K562 (cell line): ENCODE results near the gene THBS2. TPM values are rescaled to one million over a fixed set of nuclear protein-coding genes. Genes with fewer than 3 reads are reported as not detected.

Experiments used
- ATAC-seq: fragments of 200-7000 bp; cut with Tn5 transposase; 3 replicates; pipeline ENCODE4 v1.9.1; 2020; ENCODE audit warnings: moderate library complexity
- BruUV-seq: library from RNA; stranded (reverse); fragments of 400-500 nt; replicated peaks from 2 replicates; lab custom pipeline; 2021; lab: Mats Ljungman, UMichigan
- CTCF ChIA-PET: fragments of 300-600 bp; formaldehyde crosslinking; extraction: SDS; loops from one replicate; lab custom pipeline; 2021; ENCODE audit warnings: low intra/inter-chr PET ratio; lab: Yijun Ruan, JAX
- POLR2A ChIA-PET: fragments of 300-600, 350-650 bp; sonication (Branson Sonifier 250); formaldehyde crosslinking; extraction: SDS; loops from one replicate; lab custom pipeline; 2021; ENCODE audit warnings: antibody characterized with exemption, inconsistent platforms; lab: Yijun Ruan, JAX
- DNase-seq, 4 experiments: peaks; one replicate each; pipeline versions ENCODE4 v3.0.0 to v3.0.0-alpha.2; 2011 to 2018; ENCODE audit warnings: low spot score in 3 of 4, mixed read lengths in 3 of 4; ENCODE audit errors: extremely low read depth in 1 of 4
- FAIRE-seq: peaks from 2 replicates; lab custom pipeline; 2011; peaks lifted over from hg19 to GRCh38; lab: Jason Lieb, UNC
- H2AFZ ChIP-seq: 2 replicates; pipeline ENCODE4 v1.6.0; 2011; ENCODE audit warnings: low read depth, low read length, control low read depth, inconsistent platforms
- H3K27ac ChIP-seq: fragments of 200-600 bp; 3 replicates; pipeline ENCODE4 v1.8.0; 2011; ENCODE audit warnings: low read depth, mild to moderate bottlenecking, control low read depth, inconsistent platforms, low read length, moderate library complexity, mixed read lengths; ENCODE audit errors: extremely low read depth
- H3K27me3 ChIP-seq, 2 experiments: fragments of 300-600 bp in 1 of 2; 2 replicates in 1 of 2; 3 replicates in 1 of 2; pipeline versions ENCODE4 v1.6.0 to v1.8.0; 2011; ENCODE audit warnings: inconsistent platforms in 2 of 2, low read length in 2 of 2, mild to moderate bottlenecking in 1 of 2, mixed read lengths in 1 of 2, moderate library complexity in 1 of 2; ENCODE audit not compliant: control insufficient read depth in 2 of 2, insufficient read depth in 2 of 2
- H3K36me3 ChIP-seq: fragments of 300-600 bp; 3 replicates; pipeline ENCODE4 v1.8.0; 2011; ENCODE audit warnings: mild to moderate bottlenecking, low read length, inconsistent platforms; ENCODE audit not compliant: control insufficient read depth, insufficient read depth
- H3K4me1 ChIP-seq, 2 experiments: fragments of 200-600 bp in 1 of 2; replicated peaks in 1 of 2; 2 replicates in 1 of 2; 3 replicates in 1 of 2; pipeline versions ENCODE4 v1.5.1 to v1.8.0; 2011; ENCODE audit warnings: inconsistent platforms in 2 of 2, low read length in 2 of 2, mild to moderate bottlenecking in 1 of 2, mixed read lengths in 1 of 2, moderate library complexity in 1 of 2; ENCODE audit not compliant: control insufficient read depth in 2 of 2, insufficient read depth in 2 of 2
- H3K4me2 ChIP-seq: 2 replicates; pipeline ENCODE4 v1.6.1; 2011; ENCODE audit warnings: low read length, control low read depth, inconsistent platforms, mixed read lengths; ENCODE audit not compliant: insufficient read depth
- H3K4me3 ChIP-seq: fragments of 200-600 bp; sonication (generic), shearing (Covaris generic); 2 replicates; pipeline ENCODE4 v1.5.1; 2016; ENCODE audit warnings: control low read depth, inconsistent platforms
- H3K79me2 ChIP-seq: fragments of 200-600 bp; 3 replicates; pipeline ENCODE4 v1.8.0; 2011; ENCODE audit warnings: low read length, inconsistent platforms; ENCODE audit not compliant: control insufficient read depth, insufficient read depth
- H3K9ac ChIP-seq, 2 experiments: 2 replicates each; pipeline versions ENCODE4 v1.6.0 to v1.6.1; 2011; ENCODE audit warnings: low read depth in 2 of 2, low read length in 2 of 2, control low read depth in 1 of 2, inconsistent platforms in 1 of 2, mild to moderate bottlenecking in 1 of 2, mixed read lengths in 1 of 2; ENCODE audit not compliant: insufficient read depth in 1 of 2
- H3K9me1 ChIP-seq: one replicate; pipeline ENCODE4 v1.6.0; 2011; ENCODE audit warnings: inconsistent platforms, mild to moderate bottlenecking, low read length, moderate library complexity; ENCODE audit not compliant: control insufficient read depth, insufficient read depth
- H3K9me3 ChIP-seq: replicated peaks from 2 replicates; pipeline ENCODE4 v1.5.1; 2011; ENCODE audit warnings: low read depth, low read length, inconsistent platforms; ENCODE audit not compliant: control insufficient read depth, insufficient read depth
- H4K20me1 ChIP-seq: replicated peaks from 2 replicates; pipeline ENCODE4 v1.6.1; 2011; ENCODE audit warnings: low read length, inconsistent platforms, mixed read lengths; ENCODE audit not compliant: control insufficient read depth, insufficient read depth
- BRF1 ChIP-seq: IDR thresholded peaks from 3 replicates; pipeline ENCODE4 v1.6.1; 2011; ENCODE audit warnings: borderline replicate concordance, mild to moderate bottlenecking; ENCODE audit not compliant: insufficient read length; ENCODE audit errors: extremely low read depth
- CEBPZ ChIP-seq: fragments of 150-350 bp; IDR thresholded peaks from 2 replicates; pipeline ENCODE4 v1.6.1; 2014; ENCODE audit warnings: low read depth, mild to moderate bottlenecking, low read length, borderline replicate concordance
- CXXC5 ChIP-seq: fragments of 250-450 bp; sonication (Bioruptor Pico); IDR thresholded peaks from 2 replicates; pipeline ENCODE4 v1.8.0; 2022; ENCODE audit warnings: inconsistent platforms, mild to moderate bottlenecking, moderate library complexity
- GATA2 ChIP-seq: sonication (generic); formaldehyde crosslinking; IDR thresholded peaks from 2 replicates; pipeline ENCODE4 v1.4.0; 2020; ENCODE audit warnings: mild to moderate bottlenecking, missing genetic modification reagents
- IRF2 ChIP-seq: sonication (generic); formaldehyde crosslinking; IDR thresholded peaks from 2 replicates; pipeline ENCODE4 v1.8.1; 2022; ENCODE audit warnings: mild to moderate bottlenecking, missing genetic modification reagents
- MAFF ChIP-seq: IDR thresholded peaks from 2 replicates; pipeline ENCODE4 v1.6.1; 2012; ENCODE audit warnings: low read length, improper control_type of control experiment
- NONO ChIP-seq, 2 experiments: fragments of 200-400 bp in 1 of 2; fragments of 450-650 bp in 1 of 2; formaldehyde crosslinking in 1 of 2; IDR thresholded peaks; 2 replicates each; pipeline ENCODE4 v1.6.1; 2017; ENCODE audit warnings: low read depth in 2 of 2, mild to moderate bottlenecking in 2 of 2, moderate library complexity in 2 of 2, low read length in 1 of 2
- NR3C1 ChIP-seq: sonication (generic); formaldehyde crosslinking; IDR thresholded peaks from 2 replicates; pipeline ENCODE4 v1.8.1; 2022; ENCODE audit warnings: missing genetic modification reagents
- THRAP3 ChIP-seq: fragments of 450-650 bp; IDR thresholded peaks from 2 replicates; pipeline ENCODE4 v1.6.1; 2016; ENCODE audit warnings: mild to moderate bottlenecking, inconsistent platforms, borderline replicate concordance
- TRIM24 ChIP-seq, 2 experiments: fragments of 450-650 bp; IDR thresholded peaks; 2 replicates each; pipeline ENCODE4 v1.6.1; 2016
- USF1 ChIP-seq: sonication (generic); formaldehyde crosslinking; IDR thresholded peaks from 2 replicates; pipeline ENCODE4 v1.9.0; 2022; ENCODE audit warnings: mild to moderate bottlenecking, missing genetic modification reagents
- WHSC1 ChIP-seq: IDR thresholded peaks from one replicate; pipeline ENCODE4 v1.6.1; 2012; ENCODE audit warnings: low read length, control low read depth, inconsistent platforms
- ZNF695 ChIP-seq: fragments of 450-650 bp; formaldehyde crosslinking; IDR thresholded peaks from 2 replicates; pipeline ENCODE4 v1.4.0; 2020; ENCODE audit warnings: mild to moderate bottlenecking, moderate library complexity
- WGBS: fragments of 100-300 bp; shearing (Covaris generic); methylation state at CpG from one replicate; pipeline ENCODE4 v1.1.6; 2016; ENCODE audit warnings: low coverage, mixed read lengths; ENCODE audit not compliant: insufficient coverage; ENCODE audit errors: missing lambda C conversion rate; 5-methylcytosine and 5-hydroxymethylcytosine counted together
- in situ Hi-C: fragments of 300-500 bp; cut with MboI; formaldehyde crosslinking; loops from 4 replicates; pipeline ENCODE4 v1.15.0; 2018; ENCODE audit warnings: inconsistent platforms, mixed read lengths
- intact Hi-C: fragments of 100-400 bp; cut with micrococcal nuclease; formaldehyde crosslinking; loops from 2 replicates; pipeline ENCODE4 v1.14.2; 2022
- polyA plus RNA-seq, 8 experiments: library from polyadenylated mRNA; depleted of rRNA in 4 of 8; stranded (reverse) in 5 of 8; unstranded in 3 of 8; fragments of >200 nt; fragmentation: Nextera tagmentation in 2 of 8; fragmentation: Illumina TruSeq in 1 of 8; extraction: Ambion mirVana in 2 of 8; extraction: Trizol in 1 of 8; gene quantifications; 2 replicates each; pipeline versions ENCODE4 v1.2.1 to v1.2.3, GENCODE V29; 2011 to 2014; ENCODE audit warnings: inconsistent platforms in 1 of 8, missing spikeins in 1 of 8
- total RNA-seq, 7 experiments: library from RNA; depleted of rRNA in 6 of 7; stranded (reverse); fragments of >200 nt in 6 of 7; fragmentation: Illumina TruSeq in 2 of 7; extraction: Trizol in 2 of 7; gene quantifications; 2 replicates each; pipeline versions ENCODE4 v1.2.1 to v1.2.3, GENCODE V29; 2011 to 2021; ENCODE audit warnings: low replicate concordance in 1 of 7
- TF ChIP-seq, protein P1 (sequence below): fragments of 250-450 bp; sonication (Bioruptor Pico); IDR thresholded peaks from 2 replicates; pipeline ENCODE4 v1.8.0; 2021; ENCODE audit warnings: moderate library complexity, mild to moderate bottlenecking, inconsistent platforms
- TF ChIP-seq, protein P2 (sequence below), 2 experiments: fragments of 150-350 bp in 1 of 2; IDR thresholded peaks; 2 replicates each; pipeline ENCODE4 v1.6.1; 2012 to 2016; ENCODE audit warnings: low read depth in 2 of 2, low read length in 2 of 2, mild to moderate bottlenecking in 1 of 2, moderate library complexity in 1 of 2

Gene THBS2
- total and polyA plus RNA-seq, 9 of the 15 experiments (the other 6 are each of a cell fraction or from before 2014, with no cell fraction given) = 0.03 to 0.11 (median 0.03) TPM; not detected in 6

GRCh38 chr6:169222126-169222525, 31.5 kb downstream of the THBS2 start:
- no peak for TF ChIP-seq NONO (IDR thresholded peaks at IDR 0.05; ENCODE audit: low read depth in 2 of 2, low read length in 1 of 2)
- no peak for TF ChIP-seq USF1 (CRISPR knock-in tag)
- TF ChIP-seq, protein P1, sequence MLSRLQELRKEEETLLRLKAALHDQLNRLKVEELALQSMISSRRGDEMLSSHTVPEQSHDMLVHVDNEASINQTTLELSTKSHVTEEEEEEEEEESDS (CRISPR knock-in tag) = no peak
- no peak for TF ChIP-seq TRIM24 (IDR thresholded peaks at IDR 0.05)
- no peak for TF ChIP-seq CXXC5 (CRISPR knock-in tag)
- TF ChIP-seq, protein P2, sequence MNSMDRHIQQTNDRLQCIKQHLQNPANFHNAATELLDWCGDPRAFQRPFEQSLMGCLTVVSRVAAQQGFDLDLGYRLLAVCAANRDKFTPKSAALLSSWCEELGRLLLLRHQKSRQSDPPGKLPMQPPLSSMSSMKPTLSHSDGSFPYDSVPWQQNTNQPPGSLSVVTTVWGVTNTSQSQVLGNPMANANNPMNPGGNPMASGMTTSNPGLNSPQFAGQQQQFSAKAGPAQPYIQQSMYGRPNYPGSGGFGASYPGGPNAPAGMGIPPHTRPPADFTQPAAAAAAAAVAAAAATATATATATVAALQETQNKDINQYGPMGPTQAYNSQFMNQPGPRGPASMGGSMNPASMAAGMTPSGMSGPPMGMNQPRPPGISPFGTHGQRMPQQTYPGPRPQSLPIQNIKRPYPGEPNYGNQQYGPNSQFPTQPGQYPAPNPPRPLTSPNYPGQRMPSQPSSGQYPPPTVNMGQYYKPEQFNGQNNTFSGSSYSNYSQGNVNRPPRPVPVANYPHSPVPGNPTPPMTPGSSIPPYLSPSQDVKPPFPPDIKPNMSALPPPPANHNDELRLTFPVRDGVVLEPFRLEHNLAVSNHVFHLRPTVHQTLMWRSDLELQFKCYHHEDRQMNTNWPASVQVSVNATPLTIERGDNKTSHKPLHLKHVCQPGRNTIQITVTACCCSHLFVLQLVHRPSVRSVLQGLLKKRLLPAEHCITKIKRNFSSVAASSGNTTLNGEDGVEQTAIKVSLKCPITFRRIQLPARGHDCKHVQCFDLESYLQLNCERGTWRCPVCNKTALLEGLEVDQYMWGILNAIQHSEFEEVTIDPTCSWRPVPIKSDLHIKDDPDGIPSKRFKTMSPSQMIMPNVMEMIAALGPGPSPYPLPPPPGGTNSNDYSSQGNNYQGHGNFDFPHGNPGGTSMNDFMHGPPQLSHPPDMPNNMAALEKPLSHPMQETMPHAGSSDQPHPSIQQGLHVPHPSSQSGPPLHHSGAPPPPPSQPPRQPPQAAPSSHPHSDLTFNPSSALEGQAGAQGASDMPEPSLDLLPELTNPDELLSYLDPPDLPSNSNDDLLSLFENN (IDR thresholded peaks at IDR 0.05; ENCODE audit: low read depth in 2 of 2, low read length in 2 of 2) = no peak
- no peak for TF ChIP-seq CEBPZ
- TF ChIP-seq IRF2 = no peak
- no peak for TF ChIP-seq ZNF695 (CRISPR knock-in tag)
- no peak for TF ChIP-seq BRF1
- TF ChIP-seq THRAP3 = no peak
- no peak for TF ChIP-seq NR3C1 (CRISPR knock-in tag)
- no peak for TF ChIP-seq GATA2
- TF ChIP-seq MAFF = no peak
- TF ChIP-seq WHSC1 = no peak
- POLR2A ChIA-PET = no interaction called here
- H3K27ac ChIP-seq = no peak overlapping the region
- WGBS = 2% methylated on average over 24 of the region's 24 CpGs
- H4K20me1 ChIP-seq = peaks cover 5% of the 10 kb centered on the region; the same call in 1 of the 2 replicates
- no peaks in the 10 kb centered on the region for H3K79me2 ChIP-seq
- ATAC-seq (no peak), FAIRE-seq (no peak), DNase-seq (no peak)
- H2AFZ ChIP-seq = no peak overlapping the region
- in situ Hi-C loops (no loop called here), intact Hi-C loops (no loop called here)
- BruUV-seq = no TSS peak
- no peak overlapping the region for H3K9ac ChIP-seq
- H3K4me2 ChIP-seq = no peak overlapping the region
- H3K4me3 ChIP-seq = no peak overlapping the region
- CTCF ChIA-PET = no interaction called here
- no peaks in the 10 kb centered on the region for H3K9me1 ChIP-seq
- H3K4me1 ChIP-seq = peaks cover 2 to 3% of the 10 kb centered on the region in 2 experiments; a peak in 3 of 5 replicates
- H3K27me3 ChIP-seq = peaks cover 47 to 64% of the 10 kb centered on the region in 2 experiments
- H3K36me3 ChIP-seq = no peaks in the 10 kb centered on the region
- no peaks in the 10 kb centered on the region; the same call in 1 of the 2 replicates for H3K9me3 ChIP-seq
